ENCODE measurements around the gene ZBTB24. TPM values are rescaled to one million over a fixed set of nuclear protein-coding genes. Genes with fewer than 3 reads are reported as not detected.

ZBTB24 gene
- polyA plus RNA-seq, 2 of the 4 experiments (the other 2 are of a cell fraction), result 4.5 to 5.4 TPM

DNA sequence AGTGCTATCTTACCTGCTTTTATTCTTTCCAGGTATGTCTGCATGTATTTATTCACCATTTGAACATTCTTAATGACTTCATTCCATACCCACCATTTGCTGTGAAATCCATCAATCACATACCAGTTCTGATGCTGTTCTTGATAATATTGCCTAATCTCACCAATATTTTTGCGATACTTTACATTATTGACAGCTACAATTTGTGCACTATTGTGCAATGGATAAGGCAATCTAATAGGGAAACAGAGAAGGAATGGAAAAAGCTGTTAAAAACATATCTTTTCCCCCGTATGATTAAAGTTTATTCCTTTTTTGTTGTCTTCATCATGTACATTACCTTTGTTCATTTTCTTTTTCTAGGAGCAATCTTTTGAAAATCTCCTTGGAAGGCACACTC, 23.3 kb upstream of the ZBTB24 start (continued):
- TF ChIP-seq, protein P1, sequence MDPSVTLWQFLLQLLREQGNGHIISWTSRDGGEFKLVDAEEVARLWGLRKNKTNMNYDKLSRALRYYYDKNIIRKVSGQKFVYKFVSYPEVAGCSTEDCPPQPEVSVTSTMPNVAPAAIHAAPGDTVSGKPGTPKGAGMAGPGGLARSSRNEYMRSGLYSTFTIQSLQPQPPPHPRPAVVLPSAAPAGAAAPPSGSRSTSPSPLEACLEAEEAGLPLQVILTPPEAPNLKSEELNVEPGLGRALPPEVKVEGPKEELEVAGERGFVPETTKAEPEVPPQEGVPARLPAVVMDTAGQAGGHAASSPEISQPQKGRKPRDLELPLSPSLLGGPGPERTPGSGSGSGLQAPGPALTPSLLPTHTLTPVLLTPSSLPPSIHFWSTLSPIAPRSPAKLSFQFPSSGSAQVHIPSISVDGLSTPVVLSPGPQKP (IDR thresholded peaks at IDR 0.05; ENCODE audit: low read depth, low read length), result no peak
- TF ChIP-seq RNF2 (IDR thresholded peaks at IDR 0.05; ENCODE audit: borderline replicate concordance, low read depth) (no peak), CBX2 (IDR thresholded peaks at IDR 0.05; ENCODE audit: borderline replicate concordance, low read depth) (no peak), MAZ (IDR thresholded peaks at IDR 0.05; ENCODE audit: borderline replicate concordance, low read depth, low read length) (no peak)

DNA sequence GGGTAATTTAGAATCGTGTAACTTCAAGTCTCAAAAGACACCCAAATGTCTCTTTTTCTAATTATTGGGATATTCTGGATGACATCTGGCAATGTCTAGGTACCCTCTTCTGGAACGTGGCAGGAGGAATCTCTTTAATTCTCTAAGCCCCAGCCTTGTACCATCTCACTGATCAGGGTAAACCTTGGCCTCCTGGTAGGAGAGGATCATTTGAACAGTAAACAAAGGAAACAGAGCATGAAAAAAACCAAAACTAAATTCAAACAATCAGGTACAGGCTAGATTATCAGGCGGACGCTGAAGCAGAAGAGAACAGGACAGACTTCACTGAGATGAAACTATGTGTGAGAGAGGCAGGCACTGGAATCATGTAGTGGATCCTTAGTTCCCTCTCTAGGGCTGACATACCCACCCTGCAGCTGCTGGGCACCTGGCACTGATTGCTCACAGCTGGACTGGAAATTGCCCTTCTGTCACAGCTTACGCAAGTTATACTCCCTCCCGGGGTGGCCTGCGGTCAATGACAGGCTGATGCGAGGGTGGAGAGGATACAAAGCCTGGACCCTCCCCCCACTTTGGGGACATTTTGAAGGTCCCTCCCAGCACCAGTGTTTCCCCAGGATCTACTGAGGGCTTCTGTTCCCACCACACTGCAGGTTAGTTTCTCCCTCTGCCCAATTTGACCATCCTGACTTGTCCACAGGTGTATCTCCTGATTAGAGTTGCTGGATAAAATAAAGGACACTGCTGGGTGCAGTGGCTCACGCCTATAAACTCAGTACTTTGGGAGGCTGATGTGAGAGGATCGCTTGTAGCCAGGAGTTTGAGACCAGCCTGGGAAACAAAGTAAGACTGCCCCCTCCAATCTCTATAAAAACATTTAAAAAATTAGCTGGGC, 20.6 kb upstream of the ZBTB24 start:
- ATAC-seq, result no peak
- H3K4me1 ChIP-seq, result no peaks in the 10 kb centered on the region
- ChIA-PET POLR2A (no interaction called here), CTCF (no interaction called here)
- 47% methylated on average over 10 of the region's 10 CpGs for WGBS (ENCODE audit: missing lambda C conversion rate)
- no peak for FAIRE-seq
- H3K9me3 ChIP-seq, result no peaks in the 10 kb centered on the region
- H3K4me3 ChIP-seq, result no peak overlapping the region
- no peak for DNase-seq (ENCODE audit: low read depth in 1 of 2, low spot score in 1 of 2)
- no peak overlapping the region for H3K27ac ChIP-seq
- H3K4me2 ChIP-seq, result no peak overlapping the region
- TF ChIP-seq JUNB (IDR thresholded peaks at IDR 0.05), result no peak
- no peak for TF ChIP-seq RAD21 (conservative IDR thresholded peaks at IDR 0.05 in 1 of 2, IDR thresholded peaks at IDR 0.05 in 1 of 2)
- no peak for TF ChIP-seq RARB (CRISPR knock-in tag; IDR thresholded peaks at IDR 0.05)
- TF ChIP-seq TP53 (CRISPR knock-in tag; IDR thresholded peaks at IDR 0.05), result no peak
- TF ChIP-seq NPAS2 (CRISPR knock-in tag; IDR thresholded peaks at IDR 0.05; ENCODE audit: borderline replicate concordance), result no peak
- no peak for TF ChIP-seq EHF (CRISPR knock-in tag; IDR thresholded peaks at IDR 0.05)
- no peak for TF ChIP-seq ZFP36 (IDR thresholded peaks at IDR 0.05; ENCODE audit: borderline replicate concordance, partially characterized antibody)
- TF ChIP-seq, protein P2, sequence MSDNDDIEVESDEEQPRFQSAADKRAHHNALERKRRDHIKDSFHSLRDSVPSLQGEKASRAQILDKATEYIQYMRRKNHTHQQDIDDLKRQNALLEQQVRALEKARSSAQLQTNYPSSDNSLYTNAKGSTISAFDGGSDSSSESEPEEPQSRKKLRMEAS (IDR thresholded peaks at IDR 0.05), result no peak
- TF ChIP-seq, protein P3, sequence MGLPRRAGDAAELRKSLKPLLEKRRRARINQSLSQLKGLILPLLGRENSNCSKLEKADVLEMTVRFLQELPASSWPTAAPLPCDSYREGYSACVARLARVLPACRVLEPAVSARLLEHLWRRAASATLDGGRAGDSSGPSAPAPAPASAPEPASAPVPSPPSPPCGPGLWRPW (IDR thresholded peaks at IDR 0.05), result no peak
- TF ChIP-seq JUN (IDR thresholded peaks at IDR 0.05), result no peak
- TF ChIP-seq CBX2 (IDR thresholded peaks at IDR 0.05; ENCODE audit: borderline replicate concordance, low read depth), result no peak
- TF ChIP-seq FOSL2 (IDR thresholded peaks at IDR 0.05), result no peak
- TF ChIP-seq FOSL2 (CRISPR knock-in tag; IDR thresholded peaks at IDR 0.05), result no peak

DNA sequence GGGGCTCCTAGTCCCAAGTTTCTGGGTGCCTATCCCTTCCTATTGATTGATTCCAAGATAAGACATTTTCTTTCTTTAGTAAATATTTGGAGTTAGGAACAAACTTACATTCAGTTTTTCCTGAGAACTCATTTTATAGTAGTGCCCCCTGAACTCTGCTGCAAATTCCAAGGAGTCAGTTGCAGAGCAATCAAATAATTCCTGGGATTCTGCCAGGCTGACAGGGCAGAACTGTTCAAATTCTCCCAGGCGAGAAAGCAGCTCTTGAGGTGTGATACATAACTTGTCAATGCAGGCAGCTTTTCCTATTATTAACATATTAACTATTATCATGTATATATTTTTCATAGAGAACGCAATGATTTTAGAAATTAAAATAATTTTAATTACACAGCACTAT, 15.9 kb upstream of the ZBTB24 start:
- WGBS (ENCODE audit: missing lambda C conversion rate), result 54% methylated on average over 2 of the region's 2 CpGs

More for the DNA sequence above, 15.9 kb upstream of the ZBTB24 start:
- TF ChIP-seq CEBPB (IDR thresholded peaks at IDR 0.05), result no peak
- no peak for TF ChIP-seq RAD21 (conservative IDR thresholded peaks at IDR 0.05 in 1 of 2, IDR thresholded peaks at IDR 0.05 in 1 of 2)
- TF ChIP-seq ZNF302 (CRISPR knock-in tag; IDR thresholded peaks at IDR 0.05), result no peak
- TF ChIP-seq, protein P4, sequence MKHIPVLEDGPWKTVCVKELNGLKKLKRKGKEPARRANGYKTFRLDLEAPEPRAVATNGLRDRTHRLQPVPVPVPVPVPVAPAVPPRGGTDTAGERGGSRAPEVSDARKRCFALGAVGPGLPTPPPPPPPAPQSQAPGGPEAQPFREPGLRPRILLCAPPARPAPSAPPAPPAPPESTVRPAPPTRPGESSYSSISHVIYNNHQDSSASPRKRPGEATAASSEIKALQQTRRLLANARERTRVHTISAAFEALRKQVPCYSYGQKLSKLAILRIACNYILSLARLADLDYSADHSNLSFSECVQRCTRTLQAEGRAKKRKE (CRISPR knock-in tag; IDR thresholded peaks at IDR 0.05; ENCODE audit: low read depth), result no peak
- no peak for TF ChIP-seq ESRRA (IDR thresholded peaks at IDR 0.05; ENCODE audit: borderline replicate concordance, low read length)
- no peak for TF ChIP-seq KDM1A (IDR thresholded peaks at IDR 0.05; ENCODE audit: low read depth)
- TF ChIP-seq HOXB5 (CRISPR knock-in tag; IDR thresholded peaks at IDR 0.05), result no peak
- no peak for TF ChIP-seq NFE2L2 (conservative IDR thresholded peaks at IDR 0.05; ENCODE audit: low read length)
- TF ChIP-seq HEYL (CRISPR knock-in tag; IDR thresholded peaks at IDR 0.05), result no peak
- TF ChIP-seq POLR2AphosphoS2 (conservative IDR thresholded peaks at IDR 0.05; ENCODE audit: low read length), result no peak
- no peak for TF ChIP-seq HOXB13 (CRISPR knock-in tag; IDR thresholded peaks at IDR 0.05; ENCODE audit: low read depth)
- no peak for TF ChIP-seq RCOR1 (IDR thresholded peaks at IDR 0.05; ENCODE audit: low read depth, low read length)
- TF ChIP-seq PHF8 (IDR thresholded peaks at IDR 0.05; ENCODE audit: borderline replicate concordance, low read depth), result no peak
- no peak for TF ChIP-seq TP53 (CRISPR knock-in tag; IDR thresholded peaks at IDR 0.05)
- TF ChIP-seq CHD2 (IDR thresholded peaks at IDR 0.05; ENCODE audit: low read length, partially characterized antibody), result no peak
- no peak for TF ChIP-seq NR3C1 (IDR thresholded peaks at IDR 0.05)
- no peak for TF ChIP-seq NPAS2 (CRISPR knock-in tag; IDR thresholded peaks at IDR 0.05; ENCODE audit: borderline replicate concordance)
- TF ChIP-seq, protein P5, sequence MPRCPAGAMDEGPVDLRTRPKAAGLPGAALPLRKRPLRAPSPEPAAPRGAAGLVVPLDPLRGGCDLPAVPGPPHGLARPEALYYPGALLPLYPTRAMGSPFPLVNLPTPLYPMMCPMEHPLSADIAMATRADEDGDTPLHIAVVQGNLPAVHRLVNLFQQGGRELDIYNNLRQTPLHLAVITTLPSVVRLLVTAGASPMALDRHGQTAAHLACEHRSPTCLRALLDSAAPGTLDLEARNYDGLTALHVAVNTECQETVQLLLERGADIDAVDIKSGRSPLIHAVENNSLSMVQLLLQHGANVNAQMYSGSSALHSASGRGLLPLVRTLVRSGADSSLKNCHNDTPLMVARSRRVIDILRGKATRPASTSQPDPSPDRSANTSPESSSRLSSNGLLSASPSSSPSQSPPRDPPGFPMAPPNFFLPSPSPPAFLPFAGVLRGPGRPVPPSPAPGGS (IDR thresholded peaks at IDR 0.05), result no peak
- no peak for TF ChIP-seq TFCP2L1 (CRISPR knock-in tag; IDR thresholded peaks at IDR 0.05)
- ChIA-PET CTCF (interaction anchor here (0.6 kb wide), 1 partner anchor 507 kb away, joined by 5 read pairs; no protein-coding TSS in a partner anchor), POLR2A (no interaction called here)
- ATAC-seq (no peak), DNase-seq (ENCODE audit: low read depth in 1 of 2, low spot score in 1 of 2) (no peak), FAIRE-seq (no peak)
- Histone ChIP-seq H3K4me1 (no peaks in the 10 kb centered on the region), H3K4me3 (no peak overlapping the region), H3K27ac (no peak overlapping the region), H3K9me3 (no peaks in the 10 kb centered on the region), H3K4me2 (no peak overlapping the region)

Measured in A549 (cell line).